Muscle of arm (tissue), 12 donors: ENCODE data around the gene CCL21. TPM values are rescaled to one million over a fixed set of nuclear protein-coding genes. Genes with fewer than 3 reads are reported as not detected.

Experiments used
- DNase-seq: peaks from one replicate; pipeline ENCODE4 v3.0.0-alpha.2; 2013
- polyA plus RNA-seq, 12 donors: library from polyadenylated mRNA; unstranded; fragments of 120-200 nt; gene quantifications; one replicate each; pipeline ENCODE4 v1.2.1, GENCODE V29; 2013; ENCODE audit not compliant: insufficient read length in 12 of 12

The CCL21 gene
- polyA plus RNA-seq, 12 donors, result 7.5 to 268 (median 11.4) TPM; not detected in 1

GRCh38 chr9:34714007-34714406, 4.1 kb upstream of the CCL21 start:
- no peak for DNase-seq

DNA sequence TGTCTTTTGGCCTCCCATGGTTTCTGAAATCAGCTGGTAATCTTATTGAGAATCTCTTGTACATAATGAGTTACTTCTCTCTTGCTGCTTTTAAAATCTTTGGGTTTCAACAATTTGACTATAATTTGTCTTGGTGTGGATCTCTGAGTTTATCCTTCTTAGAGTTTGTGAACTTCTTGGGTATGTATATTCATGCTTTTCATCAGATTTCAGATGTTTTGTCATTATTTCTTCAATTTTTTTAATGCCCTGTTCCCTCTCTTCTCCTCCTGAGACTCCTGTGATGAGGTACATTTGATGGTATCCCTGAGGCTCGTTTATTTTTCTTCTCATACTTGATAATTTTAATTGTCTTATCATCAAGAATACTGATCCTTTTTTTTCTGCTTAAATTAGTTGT, 2.2 kb upstream of the CCL21 start:
- no peak for DNase-seq

DNA sequence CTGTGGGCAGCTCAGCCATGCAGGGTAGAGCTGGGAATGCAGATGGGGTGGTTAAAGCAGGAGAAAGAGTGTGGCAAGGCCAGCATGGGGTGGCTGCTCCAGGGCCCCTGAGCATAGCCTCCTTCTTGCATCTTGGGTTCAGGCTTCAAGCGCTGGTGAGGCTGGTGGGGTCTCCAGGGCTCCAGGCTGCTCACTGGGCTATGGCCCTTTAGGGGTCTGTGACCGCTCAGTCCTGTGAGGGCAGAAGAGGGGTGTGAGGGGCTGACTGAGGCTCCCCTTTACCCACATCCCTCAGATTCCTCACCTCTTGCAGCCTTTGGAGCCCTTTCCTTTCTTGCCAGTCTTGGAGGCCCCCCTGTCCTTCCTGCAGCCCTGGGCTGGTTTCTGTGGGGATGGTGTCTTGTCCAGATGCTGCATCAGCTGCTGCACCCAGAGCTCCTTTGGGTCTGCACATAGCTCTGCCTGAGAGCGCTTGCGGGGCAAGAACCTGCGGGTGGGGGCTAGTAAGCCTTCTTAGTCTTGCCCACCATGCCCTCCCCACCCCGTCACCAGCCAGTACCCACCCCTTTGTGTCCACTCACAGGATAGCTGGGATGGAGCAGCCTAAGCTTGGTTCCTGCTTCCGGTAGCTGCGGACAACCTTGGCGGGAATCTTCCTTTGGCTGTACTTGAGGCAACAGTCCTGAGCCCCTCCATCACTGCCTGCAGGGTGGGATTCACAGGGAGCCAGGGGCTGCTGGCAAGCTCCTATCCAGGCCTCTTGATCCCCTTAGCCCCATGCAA, 549 bp downstream of the CCL21 start:
- DNase-seq, result no peak

DNA sequence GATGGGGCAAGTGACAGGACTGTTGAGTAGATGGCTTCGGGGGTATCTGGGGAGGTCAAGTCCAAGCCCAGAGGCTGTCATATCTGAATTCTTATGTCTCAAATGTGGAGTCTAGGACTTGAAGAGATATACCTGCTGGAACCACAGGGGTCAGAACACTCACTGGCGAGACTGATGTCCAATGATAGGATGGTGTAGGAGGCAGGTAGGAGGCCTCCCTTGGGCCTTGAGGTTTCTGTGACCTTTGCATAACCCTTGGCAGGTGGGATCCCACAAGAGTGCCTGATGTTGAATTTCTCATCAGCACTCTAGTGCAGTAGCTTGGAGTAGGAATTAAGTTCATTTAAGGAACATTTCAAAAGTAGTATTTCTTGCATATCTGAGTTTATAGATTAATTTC, 2.8 kb downstream of the CCL21 start:
- DNase-seq, result no peak

DNA sequence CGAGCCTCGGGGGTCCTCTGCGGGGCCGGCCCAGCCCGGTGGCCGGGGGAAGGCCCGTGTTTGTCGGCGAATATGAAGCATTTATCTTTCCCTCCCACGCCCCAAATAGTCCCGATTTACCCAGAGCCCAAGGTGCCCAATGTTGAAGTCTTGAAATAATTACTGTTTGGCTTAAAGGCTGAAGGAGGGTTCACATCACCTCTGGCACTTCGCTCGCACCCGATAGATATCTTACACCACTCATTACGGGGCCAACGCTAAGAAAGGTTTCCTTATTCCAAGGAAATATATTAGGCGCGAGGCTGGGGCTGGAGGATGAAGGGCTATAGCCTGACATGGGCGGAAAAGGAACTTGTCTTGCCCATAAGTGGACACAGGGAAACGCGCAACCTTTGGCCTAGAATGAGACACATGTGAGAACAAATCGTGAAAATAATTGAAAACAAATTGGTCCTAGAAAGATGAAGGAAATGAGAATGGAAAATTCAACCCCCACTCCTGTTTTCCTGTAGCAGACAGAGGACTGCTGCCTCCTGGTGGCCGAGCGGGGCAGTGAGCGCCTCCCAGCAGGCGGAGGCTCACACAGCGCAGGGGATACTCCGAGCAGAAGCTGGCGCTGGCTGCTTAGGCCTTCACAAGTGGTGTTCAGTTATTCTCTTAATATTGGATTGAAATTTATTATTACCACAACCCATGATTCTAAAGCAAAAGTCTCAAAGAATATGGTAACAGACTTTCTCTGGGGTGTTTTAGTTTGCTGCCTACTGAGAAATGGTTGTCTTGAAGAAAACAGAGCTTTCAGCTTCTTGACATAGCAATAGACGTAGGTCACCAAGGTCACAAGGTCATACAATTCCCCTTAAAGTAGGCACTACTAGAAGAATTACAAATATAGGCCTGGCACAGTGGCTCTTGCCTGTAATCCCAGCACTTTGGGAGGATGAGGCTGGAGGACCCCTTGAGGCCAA, 7.9 kb downstream of the CCL21 start:
- peak; percentile 86 for DNase-seq

DNA sequence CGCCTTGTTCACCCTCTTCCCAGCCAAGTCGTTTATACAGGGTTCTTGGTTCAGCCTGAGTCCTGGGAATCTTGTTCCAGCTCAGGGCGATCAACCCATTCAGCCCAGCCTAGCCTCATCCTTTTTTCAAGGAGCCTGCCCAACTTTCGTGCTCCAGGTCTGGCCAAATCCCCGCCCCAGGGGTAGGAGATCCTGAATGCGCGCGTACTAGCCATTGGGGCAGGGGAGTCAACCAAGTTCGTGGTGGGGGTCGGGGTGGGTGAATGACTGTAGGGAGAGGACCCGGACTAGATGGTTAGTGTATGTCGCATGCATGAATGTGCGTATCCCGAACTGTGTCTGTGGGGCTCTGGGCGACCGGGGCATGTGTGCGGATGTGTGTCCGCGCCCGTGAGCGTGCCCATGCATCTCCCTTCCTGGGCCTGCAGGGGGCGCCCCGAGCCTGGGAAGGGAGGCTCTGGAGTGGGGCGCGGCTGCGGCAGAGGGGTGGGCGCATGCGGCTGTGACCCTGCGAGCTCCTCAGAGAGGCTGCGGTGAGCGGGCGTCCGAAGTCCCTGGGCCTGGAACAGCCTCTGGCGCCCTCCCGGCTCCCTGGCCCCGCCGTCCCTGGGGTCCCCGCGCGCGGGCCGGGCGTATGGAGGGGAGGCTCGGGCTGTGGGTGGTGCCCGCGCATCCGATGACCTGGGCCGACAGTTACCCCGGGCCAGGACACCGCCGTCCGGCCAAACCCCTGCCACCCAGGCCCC, 8.7 kb downstream of the CCL21 start:
- DNase-seq, result peak; percentile 58

GRCh38 chr9:34694811-34695210, 15.1 kb downstream of the CCL21 start:
- DNase-seq, result no peak

DNA sequence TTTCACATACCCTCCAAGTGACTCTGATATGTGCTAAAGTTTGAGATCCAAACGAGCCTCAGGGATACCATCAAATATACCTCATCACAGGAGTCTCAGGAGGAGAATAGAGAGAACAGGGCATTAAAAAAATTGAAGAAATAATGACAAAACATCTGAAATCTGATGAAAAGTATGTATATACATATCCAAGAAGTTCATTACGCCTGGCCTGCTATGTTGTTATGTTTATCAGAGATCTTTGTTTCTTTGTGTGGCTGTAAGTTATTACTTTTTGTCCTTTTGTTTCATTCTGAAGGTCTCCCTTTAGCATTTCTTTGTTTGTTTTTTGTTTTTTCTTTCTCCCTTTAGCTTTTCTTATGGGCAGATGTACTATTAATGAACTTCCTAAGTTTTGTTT, 16.4 kb downstream of the CCL21 start:
- DNase-seq, result no peak

DNA sequence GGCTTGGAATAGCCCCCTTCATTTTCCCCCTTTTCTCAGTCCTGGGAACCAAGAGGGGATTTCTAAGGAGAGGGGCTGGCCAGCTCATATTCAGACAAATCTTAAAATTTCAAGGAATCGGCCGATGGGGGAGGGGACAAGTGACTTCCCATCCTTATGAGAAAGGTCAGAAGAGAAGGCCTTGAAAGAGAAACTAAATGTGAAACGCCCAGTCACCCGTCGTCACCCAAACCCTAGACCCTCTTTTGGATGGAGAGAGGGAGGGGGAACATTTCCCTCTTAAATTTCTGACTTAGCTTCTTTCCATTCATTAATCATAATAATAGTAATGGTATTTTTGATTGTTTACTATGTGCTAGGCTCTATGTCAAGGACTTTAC, 18.0 kb downstream of the CCL21 start:
- DNase-seq, result no peak

DNA sequence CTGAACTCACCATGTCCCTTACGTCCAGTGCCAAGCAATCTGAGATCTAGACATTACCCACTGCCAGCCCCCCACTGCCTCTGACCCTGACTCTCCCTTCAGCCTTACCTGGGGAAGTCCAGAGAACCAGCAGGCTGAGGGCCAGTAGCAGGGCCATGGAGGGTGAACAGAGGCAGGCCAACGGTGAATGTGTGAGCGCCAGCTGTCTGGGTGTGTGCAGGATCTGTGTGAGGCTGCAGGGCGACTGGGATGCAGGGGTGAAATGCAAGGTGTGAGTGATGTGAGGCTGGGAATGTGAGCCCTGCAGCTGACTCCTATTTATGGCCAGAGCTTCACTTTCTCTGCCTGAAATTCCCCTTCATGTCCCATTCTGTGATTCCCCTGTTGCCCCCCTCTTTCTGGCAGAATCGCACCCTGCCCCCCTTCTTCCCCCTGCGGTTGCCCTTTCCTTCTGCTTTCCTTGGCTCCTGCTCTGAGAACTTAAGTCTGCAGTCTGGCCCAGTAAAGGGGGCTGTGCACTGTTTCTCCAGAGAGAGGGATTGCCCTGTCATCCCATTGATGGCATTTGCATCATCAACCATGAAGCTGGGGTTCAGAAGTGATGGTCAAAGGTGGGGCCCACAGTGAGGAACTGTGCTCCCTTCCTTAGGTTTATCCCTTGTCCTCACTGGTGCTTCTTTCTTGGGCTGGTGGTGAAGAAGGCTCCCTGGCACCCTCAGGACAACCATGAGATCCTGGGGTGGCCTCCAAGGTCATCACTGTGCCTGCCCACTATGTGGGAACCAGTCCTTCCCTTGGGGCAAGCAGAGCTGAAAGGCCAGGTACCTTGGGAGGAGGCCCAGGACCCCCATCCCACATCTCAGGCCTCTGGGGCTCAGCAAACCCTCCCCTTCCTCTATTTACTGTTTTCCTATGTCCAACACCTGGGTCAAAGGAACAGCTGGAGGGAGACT, 18.7 kb downstream of the CCL21 start, which contains the start of gene CCL19:
CCL19 (minus strand) TSS at position 294 of the 953 bp plus-strand sequence; CDS start at position 157, 137 bp downstream.
- DNase-seq, result no peak

GRCh38 chr9:34689512-34689911, 20.4 kb downstream of the CCL21 start:
- DNase-seq, result no peak

GRCh38 chr9:34689116-34689470, 20.8 kb downstream of the CCL21 start:
- DNase-seq, result no peak

- no peak for DNase-seq
Observed at GRCh38 chr9:34688329-34689115, 21.4 kb downstream of the CCL21 start.

GRCh38 chr9:34687276-34688030, 22.5 kb downstream of the CCL21 start:
- no peak for DNase-seq

DNA sequence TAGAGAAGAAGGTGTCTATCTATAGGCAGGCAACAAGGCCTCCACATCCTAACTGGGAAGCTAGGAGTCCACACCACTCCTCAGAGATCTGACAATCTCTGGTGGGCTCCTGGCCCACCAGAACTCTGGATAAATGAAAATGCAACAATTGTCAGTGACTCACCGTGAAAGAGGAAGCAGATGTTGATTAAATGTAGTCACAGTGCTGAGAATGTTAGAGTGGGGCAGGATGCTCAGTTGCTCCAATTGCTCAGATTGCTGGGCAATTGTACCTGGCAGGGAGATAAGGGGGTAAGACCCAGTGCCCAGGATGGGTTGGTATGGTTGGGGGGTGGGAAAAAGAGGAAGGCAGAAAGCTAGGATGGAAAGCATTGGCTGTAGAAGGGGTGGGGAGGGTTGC, 23.2 kb downstream of the CCL21 start:
- no peak for DNase-seq

- DNase-seq, result no peak
Observed at GRCh38 chr9:34686231-34686630, 23.7 kb downstream of the CCL21 start.

- DNase-seq, result no peak
Observed at GRCh38 chr9:34685591-34685990, 24.3 kb downstream of the CCL21 start.

- no peak for DNase-seq
Observed at GRCh38 chr9:34684816-34685215, 25.1 kb downstream of the CCL21 start.

GRCh38 chr9:34684145-34684544, 25.8 kb downstream of the CCL21 start:
- no peak for DNase-seq
